Gastrocnemius medialis (tissue), 4 donors: ENCODE results near the gene ITGA3.
A peak's percentile ranks its signal among the peaks of the same experiment; 100 is the strongest.

Source experiments
- CTCF ChIP-seq, 5 experiments: fragments of 450-650 bp in 3 of 5; fragments of 200-600 bp in 2 of 5; sonication (generic) in 2 of 5; IDR thresholded peaks in 4 of 5; conservative IDR thresholded peaks in 1 of 5; 1 replicate in 4 of 5; 2 replicates in 1 of 5; pipeline ENCODE4 v1.5.1; 2016 to 2019; ENCODE audit warnings: antibody characterized with exemption in 5 of 5, mild to moderate bottlenecking in 3 of 5, moderate library complexity in 3 of 5
- POLR2A ChIP-seq, 2 donors: fragments of 450-650 bp; IDR thresholded peaks; one replicate each; pipeline ENCODE4 v1.6.1; 2017; ENCODE audit warnings: antibody characterized with exemption in 2 of 2, mild to moderate bottlenecking in 2 of 2, moderate library complexity in 2 of 2

GRCh38 chr17:50060951-50061712, 5.2 kb downstream of the ITGA3 start:
- TF ChIP-seq CTCF (IDR thresholded peaks at IDR 0.05 in 4 of 5, conservative IDR thresholded peaks at IDR 0.05 in 1 of 5) (no peak), POLR2A (IDR thresholded peaks at IDR 0.05) (peak in 1 of 2 donors; percentile 42)
